ENCODE results near the gene ARPC2.

Gene ARPC2

DNA sequence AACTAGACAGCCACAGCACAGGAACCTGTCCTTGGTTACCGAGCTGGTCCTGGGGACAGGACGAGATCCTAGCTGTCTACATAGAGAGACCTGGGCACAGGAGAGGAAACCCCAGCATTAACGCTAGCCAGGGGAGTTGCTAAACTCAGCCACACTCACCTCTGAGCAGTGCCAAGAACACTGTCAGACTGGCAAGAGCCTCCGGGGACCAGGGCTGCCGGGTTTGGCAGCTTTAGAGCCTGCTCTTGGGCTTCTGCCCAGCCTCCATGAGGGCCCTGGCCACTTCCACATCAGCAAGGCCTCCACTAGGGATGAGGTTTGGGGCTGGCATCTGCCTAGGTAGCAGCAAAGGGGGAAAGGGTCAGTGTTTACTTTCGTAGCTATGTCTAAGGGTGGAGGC, 68.6 kb downstream of the ARPC2 start:
- H3K9ac ChIP-seq: no peak overlapping the region; the same call in 1 of the 2 replicates
- no peaks in the 10 kb centered on the region for H3K27me3 ChIP-seq (ENCODE audit: insufficient read depth, low read depth)
- H3K36me3 ChIP-seq (ENCODE audit: insufficient read depth): no peaks in the 10 kb centered on the region
- TF ChIP-seq, protein P1, sequence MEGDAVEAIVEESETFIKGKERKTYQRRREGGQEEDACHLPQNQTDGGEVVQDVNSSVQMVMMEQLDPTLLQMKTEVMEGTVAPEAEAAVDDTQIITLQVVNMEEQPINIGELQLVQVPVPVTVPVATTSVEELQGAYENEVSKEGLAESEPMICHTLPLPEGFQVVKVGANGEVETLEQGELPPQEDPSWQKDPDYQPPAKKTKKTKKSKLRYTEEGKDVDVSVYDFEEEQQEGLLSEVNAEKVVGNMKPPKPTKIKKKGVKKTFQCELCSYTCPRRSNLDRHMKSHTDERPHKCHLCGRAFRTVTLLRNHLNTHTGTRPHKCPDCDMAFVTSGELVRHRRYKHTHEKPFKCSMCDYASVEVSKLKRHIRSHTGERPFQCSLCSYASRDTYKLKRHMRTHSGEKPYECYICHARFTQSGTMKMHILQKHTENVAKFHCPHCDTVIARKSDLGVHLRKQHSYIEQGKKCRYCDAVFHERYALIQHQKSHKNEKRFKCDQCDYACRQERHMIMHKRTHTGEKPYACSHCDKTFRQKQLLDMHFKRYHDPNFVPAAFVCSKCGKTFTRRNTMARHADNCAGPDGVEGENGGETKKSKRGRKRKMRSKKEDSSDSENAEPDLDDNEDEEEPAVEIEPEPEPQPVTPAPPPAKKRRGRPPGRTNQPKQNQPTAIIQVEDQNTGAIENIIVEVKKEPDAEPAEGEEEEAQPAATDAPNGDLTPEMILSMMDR (conservative IDR thresholded peaks at IDR 0.05; ENCODE audit: low read depth, low read length): no peak
- peak overlapping the region; percentile 78 for H3K27ac ChIP-seq
- H3K79me2 ChIP-seq (ENCODE audit: insufficient read depth, low read depth): peaks cover 57% of the 10 kb centered on the region
- H3K4me3 ChIP-seq (IDR thresholded peaks at IDR 0.05; ENCODE audit: insufficient read depth, low read depth, low read length): no peak overlapping the region
- H3K4me2 ChIP-seq: peak overlapping the region; percentile 90
- no peak overlapping the region for H2AFZ ChIP-seq (ENCODE audit: low read depth)
- H4K20me1 ChIP-seq (ENCODE audit: insufficient read depth): no peaks in the 10 kb centered on the region
- H3K4me1 ChIP-seq (ENCODE audit: low read depth, poor library complexity, severe bottlenecking): peaks cover 82% of the 10 kb centered on the region

DNA sequence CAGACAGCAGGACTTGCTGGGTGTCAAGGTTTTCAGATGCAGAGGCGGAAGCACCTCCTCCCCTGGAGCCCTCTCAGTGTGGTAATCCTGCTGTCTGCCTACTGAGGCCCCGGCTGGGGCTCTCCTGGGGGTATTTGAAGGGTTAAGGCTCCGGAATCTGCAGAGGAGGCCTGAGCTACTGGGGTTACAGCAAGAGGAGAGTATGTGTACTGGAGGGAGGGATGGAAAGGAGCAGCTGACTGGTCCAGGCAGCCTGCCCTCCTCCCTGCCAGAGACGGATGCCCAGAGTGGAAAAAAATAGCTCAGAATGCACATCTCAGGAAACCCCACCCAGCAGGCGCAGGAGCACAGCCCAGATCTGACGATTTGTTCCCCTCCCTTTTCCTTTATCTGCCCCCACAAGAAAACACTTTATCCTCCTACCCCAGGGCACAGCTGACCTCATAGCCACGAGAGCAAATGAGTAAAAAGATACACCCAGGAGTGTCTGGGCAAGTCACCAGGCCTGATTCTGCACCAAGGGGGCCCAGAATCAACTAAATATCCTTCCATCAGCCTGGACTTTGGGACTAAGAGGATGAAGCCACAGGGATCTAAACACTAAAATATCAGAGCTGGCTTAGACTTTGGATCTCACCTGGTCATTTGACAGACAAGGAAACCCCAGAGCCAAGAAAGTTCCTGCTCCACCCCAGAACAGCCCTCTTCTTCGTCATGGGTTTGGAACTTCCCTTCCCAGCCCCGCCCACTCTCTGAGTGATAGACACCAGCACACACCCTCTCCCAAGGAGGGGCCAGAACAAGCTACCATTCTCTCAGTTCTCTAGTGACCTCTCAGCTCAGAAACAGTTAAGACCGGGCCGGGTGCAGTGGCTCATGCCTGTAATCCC, 69.8 kb downstream of the ARPC2 start:
- Histone ChIP-seq H3K4me2 (peak overlapping the region; percentile 90), H3K79me2 (ENCODE audit: insufficient read depth, low read depth) (peaks cover 67% of the 10 kb centered on the region)

DNA sequence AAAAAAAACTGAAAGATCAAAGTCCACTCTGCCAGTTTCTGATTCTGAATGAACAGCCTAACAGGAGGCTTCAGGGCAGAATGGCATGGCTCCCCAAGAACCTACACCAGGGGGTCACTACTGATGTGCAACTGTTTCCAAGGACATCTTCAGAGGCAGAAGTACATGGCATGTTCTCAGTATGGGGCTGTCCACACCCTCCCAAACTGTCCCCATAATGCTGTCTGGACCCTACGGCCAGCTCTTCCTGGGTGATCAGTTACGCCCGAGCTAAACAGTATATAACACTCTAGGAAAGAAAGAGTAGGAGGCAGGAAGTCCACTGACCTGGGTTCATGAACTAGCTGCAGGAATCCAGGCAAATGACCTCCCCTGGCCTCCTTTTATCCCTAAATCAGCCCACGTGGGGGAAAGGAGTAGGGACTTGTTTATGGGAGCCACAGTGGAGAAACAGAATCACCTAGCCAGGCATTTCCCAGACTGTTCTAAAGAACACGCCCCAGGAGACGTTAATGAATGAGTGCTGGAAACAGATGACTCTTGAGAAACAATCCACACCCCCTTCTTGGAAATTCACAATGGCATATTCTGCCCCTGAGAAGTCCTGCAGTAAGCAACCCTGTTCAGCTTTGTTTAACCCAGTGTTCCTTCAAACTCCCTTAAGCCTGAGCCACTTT, 72.8 kb downstream of the ARPC2 start:
- Histone ChIP-seq H3K27ac (peak overlapping the region; percentile 69; the same call in 1 of the 2 replicates), H4K20me1 (ENCODE audit: insufficient read depth) (no peaks in the 10 kb centered on the region), H3K36me3 (ENCODE audit: insufficient read depth) (no peaks in the 10 kb centered on the region), H3K27me3 (ENCODE audit: insufficient read depth, low read depth) (no peaks in the 10 kb centered on the region), H3K4me1 (ENCODE audit: low read depth, poor library complexity, severe bottlenecking) (peaks cover 75% of the 10 kb centered on the region), H3K4me3 (IDR thresholded peaks at IDR 0.05; ENCODE audit: insufficient read depth, low read depth, low read length) (no peak overlapping the region), H3K4me2 (peak overlapping the region; percentile 88), H3K9ac (no peak overlapping the region), H3K79me2 (ENCODE audit: insufficient read depth, low read depth) (peaks cover 56% of the 10 kb centered on the region), H2AFZ (ENCODE audit: low read depth) (no peak overlapping the region)
- TF ChIP-seq, protein P1 (conservative IDR thresholded peaks at IDR 0.05; ENCODE audit: low read depth, low read length): no peak

More for the DNA sequence above, 69.8 kb downstream of the ARPC2 start:
- H3K27ac ChIP-seq: peak overlapping the region; percentile 78
- no peaks in the 10 kb centered on the region for H4K20me1 ChIP-seq (ENCODE audit: insufficient read depth)
- peaks cover 92% of the 10 kb centered on the region for H3K4me1 ChIP-seq (ENCODE audit: low read depth, poor library complexity, severe bottlenecking)
- TF ChIP-seq, protein P1 (conservative IDR thresholded peaks at IDR 0.05; ENCODE audit: low read depth, low read length): no peak
- H3K27me3 ChIP-seq (ENCODE audit: insufficient read depth, low read depth): no peaks in the 10 kb centered on the region
- peak overlapping the region; percentile 27; the same call in 1 of the 2 replicates for H2AFZ ChIP-seq (ENCODE audit: low read depth)
- no peaks in the 10 kb centered on the region for H3K36me3 ChIP-seq (ENCODE audit: insufficient read depth)
- H3K9ac ChIP-seq: peak overlapping the region; percentile 50
- peak overlapping the region; percentile 80 for H3K4me3 ChIP-seq (IDR thresholded peaks at IDR 0.05; ENCODE audit: insufficient read depth, low read depth, low read length)

DNA sequence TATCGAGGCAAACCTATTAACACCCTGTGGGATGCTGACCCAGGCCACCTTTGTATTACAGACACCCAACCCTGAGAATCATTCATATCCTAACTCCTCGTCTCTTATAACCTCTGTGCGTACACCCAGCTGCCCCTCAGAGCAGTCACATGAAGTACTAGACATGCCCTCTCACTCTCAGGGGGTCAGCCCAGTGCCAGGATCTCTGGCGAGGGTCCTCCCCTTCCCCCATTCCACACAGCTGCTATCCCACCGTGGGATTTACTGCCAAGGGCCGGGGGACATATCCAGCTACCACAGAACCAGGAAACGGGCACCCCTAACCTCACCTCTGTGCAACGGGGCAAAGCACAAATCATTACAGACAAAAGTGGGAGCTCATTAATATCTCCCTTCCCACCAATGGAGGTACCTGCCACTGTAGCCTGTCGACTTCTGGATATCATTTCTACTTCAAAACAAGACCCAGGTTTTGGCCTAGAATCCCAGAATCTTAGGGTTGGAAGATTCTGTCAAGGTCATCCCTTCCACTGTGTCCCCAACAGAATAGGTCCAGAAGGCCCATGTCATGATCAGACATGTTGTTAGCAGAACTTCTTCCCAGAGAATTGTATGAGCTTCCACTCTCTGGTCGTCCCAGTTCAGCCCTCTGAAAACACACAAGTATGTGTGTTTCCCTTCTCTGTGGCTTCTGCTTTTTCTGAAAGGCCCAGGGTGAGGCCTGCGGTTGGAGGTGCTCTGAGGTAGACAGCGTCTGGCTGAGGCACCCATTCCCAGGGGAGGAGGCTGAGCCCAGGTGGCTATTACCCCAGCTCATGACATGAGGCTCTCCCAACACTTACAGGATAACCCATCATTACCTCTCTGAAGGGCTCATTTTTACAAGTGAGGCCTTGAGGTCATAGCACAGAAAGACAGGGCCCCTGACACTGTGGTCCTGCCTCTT, 73.6 kb downstream of the ARPC2 start:
- peak overlapping the region; percentile 88 for H3K4me2 ChIP-seq
- H3K27me3 ChIP-seq (ENCODE audit: insufficient read depth, low read depth): no peaks in the 10 kb centered on the region
- H3K9ac ChIP-seq: peak overlapping the region; percentile 69; the same call in 1 of the 2 replicates
- TF ChIP-seq, protein P1 (conservative IDR thresholded peaks at IDR 0.05; ENCODE audit: low read depth, low read length): no peak
- peaks cover 48% of the 10 kb centered on the region for H3K79me2 ChIP-seq (ENCODE audit: insufficient read depth, low read depth)
- peak overlapping the region; percentile 69 for H3K27ac ChIP-seq
- no peaks in the 10 kb centered on the region for H3K36me3 ChIP-seq (ENCODE audit: insufficient read depth)
- no peaks in the 10 kb centered on the region for H4K20me1 ChIP-seq (ENCODE audit: insufficient read depth)
- H3K4me1 ChIP-seq (ENCODE audit: low read depth, poor library complexity, severe bottlenecking): peaks cover 70% of the 10 kb centered on the region
- H2AFZ ChIP-seq (ENCODE audit: low read depth): no peak overlapping the region
- H3K4me3 ChIP-seq (IDR thresholded peaks at IDR 0.05; ENCODE audit: insufficient read depth, low read depth, low read length): no peak overlapping the region
